ENCODE measurements around the gene P2RY1.
"Not testable (repeated sequence)": the region's sequence is repeated elsewhere in the genome, so short reads cannot be mapped to it uniquely, and the experiment has no call there.

P2RY1 gene

GRCh38 chr3:152839511-152839910 lies 4.6 kb downstream of the P2RY1 start:
- DNase-seq: no peak

- DNase-seq: no peak
These were observed 6.2 kb downstream of the P2RY1 start for GRCh38 chr3:152841131-152841530.

GRCh38 chr3:152842413-152842812 lies 7.5 kb downstream of the P2RY1 start:
- DNase-seq: no peak

- DNase-seq: no peak
These were observed 9.0 kb downstream of the P2RY1 start for GRCh38 chr3:152843955-152844354.

- not testable (repeated sequence) for DNase-seq
These were observed 11.8 kb downstream of the P2RY1 start for GRCh38 chr3:152846572-152847202.

- not testable (repeated sequence) for DNase-seq
These were observed 12.7 kb downstream of the P2RY1 start for GRCh38 chr3:152847599-152847998.

- DNase-seq: peak; percentile 53
These were observed 15.2 kb downstream of the P2RY1 start for GRCh38 chr3:152849996-152850578.

- DNase-seq: no peak
These were observed 18.3 kb downstream of the P2RY1 start for GRCh38 chr3:152853196-152853595.

GRCh38 chr3:152857082-152857481 lies 22.2 kb downstream of the P2RY1 start:
- peak; percentile 42 for DNase-seq

- DNase-seq: no peak
These were observed 23.4 kb downstream of the P2RY1 start for GRCh38 chr3:152858170-152858800.

- no peak for DNase-seq
These were observed 25.8 kb downstream of the P2RY1 start for GRCh38 chr3:152860736-152861135.

- DNase-seq: peak; percentile 30
These were observed 30.8 kb downstream of the P2RY1 start for GRCh38 chr3:152865668-152866245.

- peak; percentile 35 for DNase-seq
These were observed 35.1 kb downstream of the P2RY1 start for GRCh38 chr3:152870027-152870426.

- DNase-seq: not testable (repeated sequence)
These were observed 38.4 kb downstream of the P2RY1 start for GRCh38 chr3:152873314-152873713.

- DNase-seq: no peak
These were observed 40.2 kb downstream of the P2RY1 start for GRCh38 chr3:152874896-152875749.

- DNase-seq: no peak
These were observed 44.3 kb downstream of the P2RY1 start for GRCh38 chr3:152879130-152879789.

GRCh38 chr3:152879790-152880174 lies 44.9 kb downstream of the P2RY1 start:
- no peak for DNase-seq

GRCh38 chr3:152885076-152885475 lies 50.1 kb downstream of the P2RY1 start:
- DNase-seq: peak; percentile 42

Data from OCI-M1 (cell line).